H1 (cell line): ENCODE results near the gene INPP5A. TPM values are rescaled to one million over a fixed set of nuclear protein-coding genes. Genes with fewer than 3 reads are reported as not detected.

Experiments
- CTCF ChIA-PET: fragments of 300-600 bp; sonication (Branson Sonifier 250); formaldehyde crosslinking; loops from one replicate; lab custom pipeline; 2021; ENCODE audit not compliant: partially characterized antibody; lab: Charles Lee
- POLR2A ChIA-PET: fragments of 300-600 bp; sonication (Branson Sonifier 250); formaldehyde crosslinking; loops from one replicate; lab custom pipeline; 2021; ENCODE audit warnings: inconsistent platforms; ENCODE audit not compliant: partially characterized antibody; lab: Charles Lee
- DNase-seq, 2 experiments: peaks; one replicate each; pipeline versions ENCODE4 v3.0.0 to v3.0.0-alpha.2; 2010 to 2022; ENCODE audit warnings: low spot score in 2 of 2, low read depth in 1 of 2, mixed read lengths in 1 of 2
- FAIRE-seq: peaks from 2 replicates; lab custom pipeline; 2011; peaks lifted over from hg19 to GRCh38; lab: Jason Lieb, UNC
- H2AFZ ChIP-seq: 2 replicates; pipeline ENCODE4 v1.8.1; 2012; ENCODE audit warnings: low read length, inconsistent platforms
- H2AK5ac ChIP-seq: 2 replicates; pipeline ENCODE4 v1.6.1; 2013; ENCODE audit warnings: low read depth, low read length
- H2BK120ac ChIP-seq: replicated peaks from 2 replicates; pipeline ENCODE3; 2013; ENCODE audit warnings: low read depth, low read length, inconsistent platforms
- H2BK12ac ChIP-seq: 2 replicates; pipeline ENCODE4 v1.6.1; 2013; ENCODE audit warnings: low read depth, low read length
- H2BK15ac ChIP-seq: 2 replicates; pipeline ENCODE4 v1.6.1; 2013; ENCODE audit warnings: low read length
- H2BK20ac ChIP-seq: 2 replicates; pipeline ENCODE4 v1.6.1; 2013; ENCODE audit warnings: low read length
- H2BK5ac ChIP-seq: 2 replicates; pipeline ENCODE4 v1.6.1; 2013; ENCODE audit warnings: low read depth, low read length
- H3K14ac ChIP-seq: 2 replicates; pipeline ENCODE4 v1.6.1; 2013; ENCODE audit warnings: inconsistent platforms; ENCODE audit not compliant: insufficient read length
- H3K18ac ChIP-seq: 2 replicates; pipeline ENCODE4 v1.6.1; 2013; ENCODE audit warnings: low read length; ENCODE audit errors: extremely low read depth
- H3K23ac ChIP-seq: 2 replicates; pipeline ENCODE4 v1.6.1; 2013; ENCODE audit warnings: inconsistent platforms; ENCODE audit not compliant: insufficient read length
- H3K23me2 ChIP-seq: 2 replicates; pipeline ENCODE4 v1.6.1; 2013; ENCODE audit warnings: low read depth, low read length
- H3K27ac ChIP-seq: 2 replicates; pipeline ENCODE4 v1.6.1; 2011; ENCODE audit warnings: low read depth, low read length, inconsistent platforms
- H3K27me3 ChIP-seq, 4 experiments: replicated peaks in 1 of 4; 1 replicate in 1 of 4; 2 replicates in 3 of 4; pipeline versions ENCODE4 v1.6.1 to v1.8.1; 2011 to 2013; ENCODE audit warnings: low read length in 3 of 4, mild to moderate bottlenecking in 3 of 4, inconsistent platforms in 2 of 4, mixed read lengths in 2 of 4, moderate library complexity in 1 of 4; ENCODE audit not compliant: control insufficient read depth in 3 of 4, insufficient read depth in 3 of 4; ENCODE audit errors: extremely low read depth in 1 of 4
- H3K36me3 ChIP-seq, 4 experiments: 2 replicates each; pipeline versions ENCODE4 v1.6.1 to v1.8.1; 2011 to 2013; ENCODE audit warnings: mild to moderate bottlenecking in 4 of 4, low read length in 3 of 4, moderate library complexity in 2 of 4, control low read depth in 1 of 4, inconsistent platforms in 1 of 4; ENCODE audit not compliant: insufficient read depth in 4 of 4, control insufficient read depth in 2 of 4
- H3K4ac ChIP-seq: replicated peaks from 2 replicates; pipeline ENCODE3; 2013; ENCODE audit warnings: low read length, low read depth, mixed read lengths, inconsistent platforms; ENCODE audit not compliant: insufficient read length
- H3K4me1 ChIP-seq, 4 experiments: replicated peaks in 1 of 4; 1 replicate in 1 of 4; 2 replicates in 3 of 4; pipeline versions ENCODE4 v1.6.1 to v1.8.1; 2011 to 2013; ENCODE audit warnings: low read length in 3 of 4, inconsistent platforms in 2 of 4, mixed read lengths in 1 of 4; ENCODE audit not compliant: insufficient read depth in 4 of 4, control insufficient read depth in 3 of 4
- H3K4me2 ChIP-seq, 2 experiments: 2 replicates each; pipeline versions ENCODE4 v1.6.1 to v1.8.1; 2011 to 2013; ENCODE audit warnings: low read depth in 2 of 2, low read length in 2 of 2, control low read depth in 1 of 2, inconsistent platforms in 1 of 2, mild to moderate bottlenecking in 1 of 2; ENCODE audit not compliant: insufficient read depth in 1 of 2
- H3K4me3 ChIP-seq, 4 experiments: fragments of 200-600, 300-600 bp in 1 of 4; sonication (generic), shearing (Covaris generic), sonication (Bioruptor Twin) in 1 of 4; 2 replicates each; pipeline versions ENCODE4 v1.5.1 to v1.8.1; 2011 to 2016; ENCODE audit warnings: low read length in 4 of 4, low read depth in 3 of 4, control low read depth in 2 of 4, inconsistent platforms in 2 of 4, mild to moderate bottlenecking in 2 of 4, mixed read lengths in 1 of 4, moderate library complexity in 1 of 4; ENCODE audit not compliant: insufficient read depth in 2 of 4; ENCODE audit errors: extremely low read depth in 1 of 4
- H3K56ac ChIP-seq: replicated peaks from 2 replicates; pipeline ENCODE3; 2013; ENCODE audit warnings: low read depth, mild to moderate bottlenecking, mixed read lengths, low read length, inconsistent platforms; ENCODE audit not compliant: insufficient read length
- H3K79me1 ChIP-seq: 2 replicates; pipeline ENCODE4 v1.6.1; 2013; ENCODE audit warnings: low read depth, low read length, control low read depth
- H3K79me2 ChIP-seq, 2 experiments: 2 replicates each; pipeline versions ENCODE4 v1.6.1 to v1.8.1; 2012 to 2013; ENCODE audit warnings: low read length in 2 of 2, mild to moderate bottlenecking in 2 of 2, inconsistent platforms in 1 of 2; ENCODE audit not compliant: insufficient read depth in 2 of 2, control insufficient read depth in 1 of 2
- H3K9ac ChIP-seq, 4 experiments: replicated peaks in 1 of 4; 1 replicate in 1 of 4; 2 replicates in 3 of 4; pipeline versions ENCODE4 v1.6.1 to v1.8.1; 2011 to 2013; ENCODE audit warnings: low read depth in 3 of 4, low read length in 3 of 4, control low read depth in 2 of 4, mild to moderate bottlenecking in 2 of 4, moderate library complexity in 2 of 4, inconsistent platforms in 1 of 4; ENCODE audit errors: extremely low read depth in 1 of 4
- H3K9me3 ChIP-seq, 2 experiments: 2 replicates each; pipeline versions ENCODE4 v1.6.1 to v1.8.1; 2012 to 2013; ENCODE audit warnings: mild to moderate bottlenecking in 2 of 2, moderate library complexity in 2 of 2, control low read depth in 1 of 2, inconsistent platforms in 1 of 2, low read depth in 1 of 2, low read length in 1 of 2, mixed read lengths in 1 of 2; ENCODE audit not compliant: insufficient read depth in 2 of 2
- H4K20me1 ChIP-seq, 2 experiments: replicated peaks in 1 of 2; 2 replicates each; pipeline versions ENCODE3 to v1.8.1; 2011 to 2013; ENCODE audit warnings: inconsistent platforms in 2 of 2, low read length in 2 of 2, mild to moderate bottlenecking in 1 of 2; ENCODE audit not compliant: insufficient read depth in 2 of 2, control insufficient read depth in 1 of 2
- H4K5ac ChIP-seq: 2 replicates; pipeline ENCODE4 v1.6.1; 2013; ENCODE audit warnings: low read length, low read depth, mixed read lengths, inconsistent platforms; ENCODE audit not compliant: insufficient read length
- H4K8ac ChIP-seq: 2 replicates; pipeline ENCODE4 v1.8.0; 2013; ENCODE audit warnings: mild to moderate bottlenecking, moderate library complexity, low read length, inconsistent platforms; ENCODE audit not compliant: insufficient read depth; ENCODE audit errors: extremely low read depth
- H4K91ac ChIP-seq: replicated peaks from 2 replicates; pipeline ENCODE3; 2013; ENCODE audit warnings: low read length, mixed read lengths, inconsistent platforms; ENCODE audit not compliant: insufficient read length
- BACH1 ChIP-seq: IDR thresholded peaks from 2 replicates; pipeline ENCODE4 v1.6.1; 2012; ENCODE audit warnings: low read length, improper control_type of control experiment
- CBX5 ChIP-seq: fragments of 300-800, 300-1000 bp; sonication (generic); IDR thresholded peaks from 2 replicates; pipeline ENCODE4 v1.7.1; 2016; ENCODE audit warnings: antibody characterized with exemption, low read length, low read depth
- CTBP2 ChIP-seq: IDR thresholded peaks from 2 replicates; pipeline ENCODE4 v1.7.0; 2011; ENCODE audit warnings: borderline replicate concordance, mild to moderate bottlenecking, moderate library complexity, mixed read lengths, low read length; ENCODE audit not compliant: insufficient read depth, insufficient read length
- HDAC2 ChIP-seq, 2 experiments: fragments of 300-600 bp in 1 of 2; sonication (generic) in 1 of 2; IDR thresholded peaks; 2 replicates each; pipeline ENCODE4 v1.6.1; 2011 to 2012; ENCODE audit warnings: low read depth in 2 of 2, low read length in 2 of 2, mild to moderate bottlenecking in 2 of 2, moderate library complexity in 2 of 2, borderline replicate concordance in 1 of 2, inconsistent platforms in 1 of 2
- JUND ChIP-seq: IDR thresholded peaks from 2 replicates; pipeline ENCODE4 v1.6.1; 2011; ENCODE audit warnings: mild to moderate bottlenecking, improper control_type of control experiment, low read length
- KDM1A ChIP-seq: fragments of 200-600, 300-600 bp; sonication (generic); IDR thresholded peaks from 2 replicates; pipeline ENCODE4 v1.7.1; 2016; ENCODE audit warnings: mild to moderate bottlenecking, low read length, borderline replicate concordance
- KDM5A ChIP-seq: fragments of 200-600 bp; IDR thresholded peaks from 2 replicates; pipeline ENCODE4 v1.7.1; 2012; ENCODE audit warnings: mild to moderate bottlenecking, low read length, inconsistent platforms, mixed read lengths
- MAFK ChIP-seq: IDR thresholded peaks from 2 replicates; pipeline ENCODE4 v1.6.1; 2012; ENCODE audit warnings: low read depth, mild to moderate bottlenecking, improper control_type of control experiment, low read length
- MAX ChIP-seq: IDR thresholded peaks from 2 replicates; pipeline ENCODE4 v1.6.1; 2012; ENCODE audit warnings: inconsistent platforms
- TAF1 ChIP-seq: IDR thresholded peaks from 2 replicates; pipeline ENCODE4 v1.6.1; 2011; ENCODE audit warnings: mild to moderate bottlenecking, low read depth, low read length
- TAF7 ChIP-seq: optimal IDR thresholded peaks from 2 replicates; pipeline ENCODE3; 2011; ENCODE audit warnings: low read depth, mild to moderate bottlenecking, inconsistent platforms, low read length, moderate library complexity, borderline replicate concordance
- USF2 ChIP-seq: IDR thresholded peaks from 2 replicates; pipeline ENCODE4 v1.6.1; 2011; ENCODE audit warnings: low read length, improper control_type of control experiment
- WGBS, 2 experiments: shearing (Covaris generic) in 1 of 2; methylation state at CpG; one replicate each; pipeline versions ENCODE4 v1.1.6 to v1.1.7; 2013 to 2015; ENCODE audit warnings: low lambda C conversion rate in 2 of 2, mixed read lengths in 2 of 2, inconsistent platforms in 1 of 2, low coverage in 1 of 2, missing lambda C conversion rate in 1 of 2; ENCODE audit not compliant: insufficient replicate concordance in 2 of 2, insufficient coverage in 1 of 2, insufficient read length in 1 of 2; ENCODE audit errors: extremely low coverage in 1 of 2, missing lambda C conversion rate in 1 of 2; 5-methylcytosine and 5-hydroxymethylcytosine counted together
- polyA plus RNA-seq, 7 experiments: library from polyadenylated mRNA; depleted of rRNA in 3 of 7; stranded (reverse) in 5 of 7; unstranded in 2 of 7; fragments of >200 nt in 5 of 7; fragments of 200-250 nt in 2 of 7; gene quantifications; 1 replicate in 5 of 7; 2 replicates in 1 of 7; 4 replicates in 1 of 7; pipeline versions ENCODE4 v1.2.1 to v1.2.3, GENCODE V29; 2011 to 2013; ENCODE audit warnings: missing spikeins in 2 of 7, mixed read lengths in 2 of 7
- total RNA-seq: library from RNA; stranded (reverse); fragmentation: NEBNext Ultra II Directional; extraction: Animal tissue kit (Norgen Biotek cat#: 25700); gene quantifications from 2 replicates; pipeline ENCODE4 v1.2.1, GENCODE V29; 2021

INPP5A gene
- total and polyA plus RNA-seq, 2 of the 8 experiments (the other 6 are each of a cell fraction or from before 2014, with no cell fraction given) = 19.7 to 27.5 TPM

- Histone ChIP-seq H3K79me2 (no peaks in the 10 kb centered on the region), H3K4ac (no peak overlapping the region), H3K14ac (no peak overlapping the region), H3K79me1 (no peaks in the 10 kb centered on the region), H3K27me3 (no peaks in the 10 kb centered on the region), H4K8ac (no peak overlapping the region), H3K9me3 (no peaks in the 10 kb centered on the region), H3K4me1 (no peaks in the 10 kb centered on the region; a peak in 1 of 7 replicates), H2BK20ac (no peak overlapping the region), H3K23me2 (no peaks in the 10 kb centered on the region), H2BK120ac (no peak overlapping the region), H3K9ac (no peak overlapping the region), H4K20me1 (peaks cover 2 to 10% of the 10 kb centered on the region in 2 experiments), H3K18ac (no peak overlapping the region), H2AFZ (no peak overlapping the region), H3K4me3 (no peak overlapping the region), H4K91ac (no peak overlapping the region), H4K5ac (no peak overlapping the region), H3K4me2 (no peak overlapping the region), H3K56ac (no peak overlapping the region), H3K23ac (no peak overlapping the region), H2BK5ac (no peak overlapping the region; the same call in 1 of the 2 replicates), H2BK15ac (no peak overlapping the region), H2AK5ac (no peak overlapping the region), H3K36me3 (no peaks in the 10 kb centered on the region), H2BK12ac (no peak overlapping the region; the same call in 1 of the 2 replicates), H3K27ac (no peak overlapping the region)
- no peak for DNase-seq
- 89% methylated on average over 19 of the region's 19 CpGs; no CpG with 5 or more reads in 1 of the 2 experiments for WGBS, 2 experiments
- ChIA-PET CTCF (no interaction called here), POLR2A (no interaction called here)
- FAIRE-seq = no peak
- TF ChIP-seq MAX (no peak), BACH1 (no peak), KDM1A (no peak), USF2 (no peak), MAFK (no peak), TAF1 (no peak), CBX5 (no peak), CTBP2 (no peak), JUND (no peak), HDAC2 (IDR thresholded peaks at IDR 0.05; ENCODE audit: borderline replicate concordance in 1 of 2, low read depth in 2 of 2, low read length in 2 of 2) (no peak), KDM5A (no peak), TAF7 (no peak)
Observed at GRCh38 chr10:132735341-132735775, 197.8 kb downstream of the INPP5A start.
